GM23338 (cell line): Measurements from ENCODE around the gene TXNDC2.
"Not testable (repeated sequence)": the region's sequence is repeated elsewhere in the genome, so short reads cannot be mapped to it uniquely, and the experiment has no call there.

Source experiments
- CREB1 ChIP-seq: fragments of 250-450 bp; sonication (Bioruptor Pico); IDR thresholded peaks from 2 replicates; pipeline ENCODE4 v1.5.0; 2020; ENCODE audit warnings: low read depth, mild to moderate bottlenecking, moderate library complexity
- EZH2 ChIP-seq: fragments of 200-600 bp; sonication (generic); IDR thresholded peaks from one replicate; pipeline ENCODE4 v1.8.0; 2017; ENCODE audit warnings: antibody characterized with exemption, mild to moderate bottlenecking, low read depth; ENCODE audit not compliant: unreplicated experiment
- EZH2phosphoT487 ChIP-seq: fragments of 200-600 bp; sonication (generic); IDR thresholded peaks from one replicate; pipeline ENCODE4 v1.8.1; 2018; ENCODE audit warnings: antibody characterized with exemption; ENCODE audit not compliant: unreplicated experiment
- JUNB ChIP-seq: IDR thresholded peaks from one replicate; pipeline ENCODE4 v1.6.1; 2016; ENCODE audit warnings: antibody characterized with exemption; ENCODE audit not compliant: unreplicated experiment
- NANOG ChIP-seq: IDR thresholded peaks from 2 replicates; pipeline ENCODE4 v1.6.1; 2016; ENCODE audit warnings: antibody characterized with exemption, borderline replicate concordance
- POLR2AphosphoS5 ChIP-seq: IDR thresholded peaks from 2 replicates; pipeline ENCODE4 v1.6.1; 2016; ENCODE audit warnings: antibody characterized with exemption, low read depth
- STAT1 ChIP-seq: IDR thresholded peaks from one replicate; pipeline ENCODE4 v1.6.1; 2016; ENCODE audit warnings: antibody characterized with exemption; ENCODE audit not compliant: unreplicated experiment
- ZNF114 ChIP-seq: fragments of 250-450 bp; sonication (Bioruptor Pico); IDR thresholded peaks from 2 replicates; pipeline ENCODE4 v1.5.0; 2020; ENCODE audit warnings: mild to moderate bottlenecking, moderate library complexity
- TF ChIP-seq, protein P1 (sequence below), 2 experiments: fragments of 200-600 bp in 1 of 2; sonication (generic) in 1 of 2; conservative IDR thresholded peaks; 2 replicates each; pipeline versions ENCODE4 v1.5.1 to v1.6.1; 2016 to 2017; ENCODE audit warnings: antibody characterized with exemption in 2 of 2, low read depth in 2 of 2, mild to moderate bottlenecking in 2 of 2, moderate library complexity in 1 of 2
- TF ChIP-seq, protein P2 (sequence below): IDR thresholded peaks from one replicate; pipeline ENCODE4 v1.6.1; 2018; ENCODE audit warnings: antibody characterized with exemption; ENCODE audit not compliant: unreplicated experiment
- TF ChIP-seq, protein P3 (sequence below): fragments of 250-450 bp; sonication (Bioruptor Pico); IDR thresholded peaks from 2 replicates; pipeline ENCODE4 v1.5.0; 2020; ENCODE audit warnings: mild to moderate bottlenecking, moderate library complexity
- TF ChIP-seq, protein P4 (sequence below): IDR thresholded peaks from 2 replicates; pipeline ENCODE4 v1.6.1; 2016; ENCODE audit warnings: antibody characterized with exemption

DNA sequence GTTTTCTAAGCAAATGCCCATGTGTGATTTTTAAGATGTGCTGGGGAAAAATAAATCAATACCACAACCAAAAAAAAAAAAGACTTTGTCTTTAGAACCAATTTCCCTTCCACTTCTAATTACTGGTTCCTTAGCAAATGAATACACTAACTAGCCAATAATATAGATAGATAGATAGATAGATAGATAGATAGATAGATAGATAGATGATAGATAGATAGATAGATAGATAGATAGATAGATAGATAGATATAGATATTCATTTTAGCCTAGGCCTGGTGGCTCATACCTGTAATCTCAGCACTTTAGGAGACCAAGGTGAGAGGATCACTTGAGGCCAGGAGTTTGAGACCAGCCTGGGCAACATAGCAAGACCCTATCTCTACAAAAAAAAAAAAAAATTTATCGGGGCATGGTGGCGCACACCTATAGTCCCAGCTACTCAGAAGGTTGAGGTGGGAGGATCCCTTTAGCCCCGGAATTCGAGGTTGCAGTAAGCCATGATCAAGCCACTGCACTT, 28.2 kb upstream of the TXNDC2 start:
- TF ChIP-seq POLR2AphosphoS5, EZH2, EZH2phosphoT487, ZNF114, NANOG, STAT1, CREB1, JUNB: not testable (repeated sequence)
- TF ChIP-seq, protein P1, sequence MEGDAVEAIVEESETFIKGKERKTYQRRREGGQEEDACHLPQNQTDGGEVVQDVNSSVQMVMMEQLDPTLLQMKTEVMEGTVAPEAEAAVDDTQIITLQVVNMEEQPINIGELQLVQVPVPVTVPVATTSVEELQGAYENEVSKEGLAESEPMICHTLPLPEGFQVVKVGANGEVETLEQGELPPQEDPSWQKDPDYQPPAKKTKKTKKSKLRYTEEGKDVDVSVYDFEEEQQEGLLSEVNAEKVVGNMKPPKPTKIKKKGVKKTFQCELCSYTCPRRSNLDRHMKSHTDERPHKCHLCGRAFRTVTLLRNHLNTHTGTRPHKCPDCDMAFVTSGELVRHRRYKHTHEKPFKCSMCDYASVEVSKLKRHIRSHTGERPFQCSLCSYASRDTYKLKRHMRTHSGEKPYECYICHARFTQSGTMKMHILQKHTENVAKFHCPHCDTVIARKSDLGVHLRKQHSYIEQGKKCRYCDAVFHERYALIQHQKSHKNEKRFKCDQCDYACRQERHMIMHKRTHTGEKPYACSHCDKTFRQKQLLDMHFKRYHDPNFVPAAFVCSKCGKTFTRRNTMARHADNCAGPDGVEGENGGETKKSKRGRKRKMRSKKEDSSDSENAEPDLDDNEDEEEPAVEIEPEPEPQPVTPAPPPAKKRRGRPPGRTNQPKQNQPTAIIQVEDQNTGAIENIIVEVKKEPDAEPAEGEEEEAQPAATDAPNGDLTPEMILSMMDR (conservative IDR thresholded peaks at IDR 0.05; ENCODE audit: low read depth in 2 of 2) = not testable (repeated sequence)
- TF ChIP-seq, protein P2, sequence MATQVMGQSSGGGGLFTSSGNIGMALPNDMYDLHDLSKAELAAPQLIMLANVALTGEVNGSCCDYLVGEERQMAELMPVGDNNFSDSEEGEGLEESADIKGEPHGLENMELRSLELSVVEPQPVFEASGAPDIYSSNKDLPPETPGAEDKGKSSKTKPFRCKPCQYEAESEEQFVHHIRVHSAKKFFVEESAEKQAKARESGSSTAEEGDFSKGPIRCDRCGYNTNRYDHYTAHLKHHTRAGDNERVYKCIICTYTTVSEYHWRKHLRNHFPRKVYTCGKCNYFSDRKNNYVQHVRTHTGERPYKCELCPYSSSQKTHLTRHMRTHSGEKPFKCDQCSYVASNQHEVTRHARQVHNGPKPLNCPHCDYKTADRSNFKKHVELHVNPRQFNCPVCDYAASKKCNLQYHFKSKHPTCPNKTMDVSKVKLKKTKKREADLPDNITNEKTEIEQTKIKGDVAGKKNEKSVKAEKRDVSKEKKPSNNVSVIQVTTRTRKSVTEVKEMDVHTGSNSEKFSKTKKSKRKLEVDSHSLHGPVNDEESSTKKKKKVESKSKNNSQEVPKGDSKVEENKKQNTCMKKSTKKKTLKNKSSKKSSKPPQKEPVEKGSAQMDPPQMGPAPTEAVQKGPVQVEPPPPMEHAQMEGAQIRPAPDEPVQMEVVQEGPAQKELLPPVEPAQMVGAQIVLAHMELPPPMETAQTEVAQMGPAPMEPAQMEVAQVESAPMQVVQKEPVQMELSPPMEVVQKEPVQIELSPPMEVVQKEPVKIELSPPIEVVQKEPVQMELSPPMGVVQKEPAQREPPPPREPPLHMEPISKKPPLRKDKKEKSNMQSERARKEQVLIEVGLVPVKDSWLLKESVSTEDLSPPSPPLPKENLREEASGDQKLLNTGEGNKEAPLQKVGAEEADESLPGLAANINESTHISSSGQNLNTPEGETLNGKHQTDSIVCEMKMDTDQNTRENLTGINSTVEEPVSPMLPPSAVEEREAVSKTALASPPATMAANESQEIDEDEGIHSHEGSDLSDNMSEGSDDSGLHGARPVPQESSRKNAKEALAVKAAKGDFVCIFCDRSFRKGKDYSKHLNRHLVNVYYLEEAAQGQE = not testable (repeated sequence)
- TF ChIP-seq, protein P3, sequence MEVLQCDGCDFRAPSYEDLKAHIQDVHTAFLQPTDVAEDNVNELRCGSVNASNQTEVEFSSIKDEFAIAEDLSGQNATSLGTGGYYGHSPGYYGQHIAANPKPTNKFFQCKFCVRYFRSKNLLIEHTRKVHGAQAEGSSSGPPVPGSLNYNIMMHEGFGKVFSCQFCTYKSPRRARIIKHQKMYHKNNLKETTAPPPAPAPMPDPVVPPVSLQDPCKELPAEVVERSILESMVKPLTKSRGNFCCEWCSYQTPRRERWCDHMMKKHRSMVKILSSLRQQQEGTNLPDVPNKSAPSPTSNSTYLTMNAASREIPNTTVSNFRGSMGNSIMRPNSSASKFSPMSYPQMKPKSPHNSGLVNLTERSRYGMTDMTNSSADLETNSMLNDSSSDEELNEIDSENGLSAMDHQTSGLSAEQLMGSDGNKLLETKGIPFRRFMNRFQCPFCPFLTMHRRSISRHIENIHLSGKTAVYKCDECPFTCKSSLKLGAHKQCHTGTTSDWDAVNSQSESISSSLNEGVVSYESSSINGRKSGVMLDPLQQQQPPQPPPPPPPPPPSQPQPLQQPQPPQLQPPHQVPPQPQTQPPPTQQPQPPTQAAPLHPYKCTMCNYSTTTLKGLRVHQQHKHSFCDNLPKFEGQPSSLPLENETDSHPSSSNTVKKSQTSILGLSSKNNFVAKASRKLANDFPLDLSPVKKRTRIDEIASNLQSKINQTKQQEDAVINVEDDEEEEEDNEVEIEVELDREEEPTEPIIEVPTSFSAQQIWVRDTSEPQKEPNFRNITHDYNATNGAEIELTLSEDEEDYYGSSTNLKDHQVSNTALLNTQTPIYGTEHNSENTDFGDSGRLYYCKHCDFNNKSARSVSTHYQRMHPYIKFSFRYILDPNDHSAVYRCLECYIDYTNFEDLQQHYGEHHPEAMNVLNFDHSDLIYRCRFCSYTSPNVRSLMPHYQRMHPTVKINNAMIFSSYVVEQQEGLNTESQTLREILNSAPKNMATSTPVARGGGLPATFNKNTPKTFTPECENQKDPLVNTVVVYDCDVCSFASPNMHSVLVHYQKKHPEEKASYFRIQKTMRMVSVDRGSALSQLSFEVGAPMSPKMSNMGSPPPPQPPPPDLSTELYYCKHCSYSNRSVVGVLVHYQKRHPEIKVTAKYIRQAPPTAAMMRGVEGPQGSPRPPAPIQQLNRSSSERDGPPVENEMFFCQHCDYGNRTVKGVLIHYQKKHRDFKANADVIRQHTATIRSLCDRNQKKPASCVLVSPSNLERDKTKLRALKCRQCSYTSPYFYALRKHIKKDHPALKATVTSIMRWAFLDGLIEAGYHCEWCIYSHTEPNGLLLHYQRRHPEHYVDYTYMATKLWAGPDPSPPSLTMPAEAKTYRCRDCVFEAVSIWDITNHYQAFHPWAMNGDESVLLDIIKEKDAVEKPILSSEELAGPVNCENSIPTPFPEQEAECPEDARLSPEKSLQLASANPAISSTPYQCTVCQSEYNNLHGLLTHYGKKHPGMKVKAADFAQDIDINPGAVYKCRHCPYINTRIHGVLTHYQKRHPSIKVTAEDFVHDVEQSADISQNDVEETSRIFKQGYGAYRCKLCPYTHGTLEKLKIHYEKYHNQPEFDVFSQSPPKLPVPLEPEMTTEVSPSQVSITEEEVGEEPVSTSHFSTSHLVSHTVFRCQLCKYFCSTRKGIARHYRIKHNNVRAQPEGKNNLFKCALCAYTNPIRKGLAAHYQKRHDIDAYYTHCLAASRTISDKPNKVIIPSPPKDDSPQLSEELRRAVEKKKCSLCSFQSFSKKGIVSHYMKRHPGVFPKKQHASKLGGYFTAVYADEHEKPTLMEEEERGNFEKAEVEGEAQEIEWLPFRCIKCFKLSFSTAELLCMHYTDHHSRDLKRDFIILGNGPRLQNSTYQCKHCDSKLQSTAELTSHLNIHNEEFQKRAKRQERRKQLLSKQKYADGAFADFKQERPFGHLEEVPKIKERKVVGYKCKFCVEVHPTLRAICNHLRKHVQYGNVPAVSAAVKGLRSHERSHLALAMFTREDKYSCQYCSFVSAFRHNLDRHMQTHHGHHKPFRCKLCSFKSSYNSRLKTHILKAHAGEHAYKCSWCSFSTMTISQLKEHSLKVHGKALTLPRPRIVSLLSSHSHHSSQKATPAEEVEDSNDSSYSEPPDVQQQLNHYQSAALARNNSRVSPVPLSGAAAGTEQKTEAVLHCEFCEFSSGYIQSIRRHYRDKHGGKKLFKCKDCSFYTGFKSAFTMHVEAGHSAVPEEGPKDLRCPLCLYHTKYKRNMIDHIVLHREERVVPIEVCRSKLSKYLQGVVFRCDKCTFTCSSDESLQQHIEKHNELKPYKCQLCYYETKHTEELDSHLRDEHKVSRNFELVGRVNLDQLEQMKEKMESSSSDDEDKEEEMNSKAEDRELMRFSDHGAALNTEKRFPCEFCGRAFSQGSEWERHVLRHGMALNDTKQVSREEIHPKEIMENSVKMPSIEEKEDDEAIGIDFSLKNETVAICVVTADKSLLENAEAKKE (CRISPR knock-in tag) = not testable (repeated sequence)
- TF ChIP-seq, protein P4, sequence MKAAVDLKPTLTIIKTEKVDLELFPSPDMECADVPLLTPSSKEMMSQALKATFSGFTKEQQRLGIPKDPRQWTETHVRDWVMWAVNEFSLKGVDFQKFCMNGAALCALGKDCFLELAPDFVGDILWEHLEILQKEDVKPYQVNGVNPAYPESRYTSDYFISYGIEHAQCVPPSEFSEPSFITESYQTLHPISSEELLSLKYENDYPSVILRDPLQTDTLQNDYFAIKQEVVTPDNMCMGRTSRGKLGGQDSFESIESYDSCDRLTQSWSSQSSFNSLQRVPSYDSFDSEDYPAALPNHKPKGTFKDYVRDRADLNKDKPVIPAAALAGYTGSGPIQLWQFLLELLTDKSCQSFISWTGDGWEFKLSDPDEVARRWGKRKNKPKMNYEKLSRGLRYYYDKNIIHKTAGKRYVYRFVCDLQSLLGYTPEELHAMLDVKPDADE = not testable (repeated sequence)
